NB4 (cell line): ENCODE data around the gene SLC12A2.

Experiments used
- MYC ChIP-seq: IDR thresholded peaks from 2 replicates; pipeline ENCODE4 v1.6.1; 2011; ENCODE audit warnings: low read depth, low read length
- POLR2A ChIP-seq: IDR thresholded peaks from 2 replicates; pipeline ENCODE4 v1.6.1; 2011; ENCODE audit warnings: mild to moderate bottlenecking; ENCODE audit not compliant: insufficient read length; ENCODE audit errors: extremely low read depth
- TF ChIP-seq, protein P1 (sequence below): IDR thresholded peaks from one replicate; pipeline ENCODE4 v1.5.1; 2012; ENCODE audit warnings: low read depth, low read length
- TF ChIP-seq, protein P2 (sequence below): IDR thresholded peaks from 2 replicates; pipeline ENCODE4 v1.6.1; 2011; ENCODE audit warnings: low read depth, low read length

DNA sequence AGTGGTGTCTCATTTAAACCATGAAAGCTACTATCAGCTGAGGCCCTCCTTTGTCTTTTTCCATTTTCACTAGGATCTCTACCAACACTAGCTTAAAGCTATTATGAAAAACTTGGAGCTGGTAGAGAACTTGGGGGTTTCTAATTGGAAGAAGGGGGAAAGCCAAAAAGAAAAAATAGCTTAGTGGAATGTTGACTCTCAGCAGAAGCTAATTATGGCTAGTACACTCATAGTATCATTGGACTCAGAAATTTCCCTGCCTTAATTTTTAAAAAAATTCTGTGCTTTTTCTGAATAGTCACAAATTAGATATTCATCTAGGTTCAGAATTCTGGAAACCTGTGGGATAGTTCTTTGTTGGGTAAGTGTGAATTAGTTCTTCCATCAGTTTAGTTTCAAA lies 8.0 kb downstream of the SLC12A2 start:
- TF ChIP-seq POLR2A (no peak), MYC (no peak)
- TF ChIP-seq, protein P1, sequence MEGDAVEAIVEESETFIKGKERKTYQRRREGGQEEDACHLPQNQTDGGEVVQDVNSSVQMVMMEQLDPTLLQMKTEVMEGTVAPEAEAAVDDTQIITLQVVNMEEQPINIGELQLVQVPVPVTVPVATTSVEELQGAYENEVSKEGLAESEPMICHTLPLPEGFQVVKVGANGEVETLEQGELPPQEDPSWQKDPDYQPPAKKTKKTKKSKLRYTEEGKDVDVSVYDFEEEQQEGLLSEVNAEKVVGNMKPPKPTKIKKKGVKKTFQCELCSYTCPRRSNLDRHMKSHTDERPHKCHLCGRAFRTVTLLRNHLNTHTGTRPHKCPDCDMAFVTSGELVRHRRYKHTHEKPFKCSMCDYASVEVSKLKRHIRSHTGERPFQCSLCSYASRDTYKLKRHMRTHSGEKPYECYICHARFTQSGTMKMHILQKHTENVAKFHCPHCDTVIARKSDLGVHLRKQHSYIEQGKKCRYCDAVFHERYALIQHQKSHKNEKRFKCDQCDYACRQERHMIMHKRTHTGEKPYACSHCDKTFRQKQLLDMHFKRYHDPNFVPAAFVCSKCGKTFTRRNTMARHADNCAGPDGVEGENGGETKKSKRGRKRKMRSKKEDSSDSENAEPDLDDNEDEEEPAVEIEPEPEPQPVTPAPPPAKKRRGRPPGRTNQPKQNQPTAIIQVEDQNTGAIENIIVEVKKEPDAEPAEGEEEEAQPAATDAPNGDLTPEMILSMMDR = no peak
- TF ChIP-seq, protein P2, sequence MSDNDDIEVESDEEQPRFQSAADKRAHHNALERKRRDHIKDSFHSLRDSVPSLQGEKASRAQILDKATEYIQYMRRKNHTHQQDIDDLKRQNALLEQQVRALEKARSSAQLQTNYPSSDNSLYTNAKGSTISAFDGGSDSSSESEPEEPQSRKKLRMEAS = no peak
